ENCODE results near the gene MACROD2.
"Not testable (repeated sequence)": the region's sequence is repeated elsewhere in the genome, so short reads cannot be mapped to it uniquely, and the experiment has no call there.

Gene MACROD2

GRCh38 chr20:14916360-14916920, 921.1 kb downstream of the MACROD2 start:
- no peak for DNase-seq (ENCODE audit: low spot score)

- DNase-seq (ENCODE audit: low spot score), result no peak
These were observed 923.0 kb downstream of the MACROD2 start for GRCh38 chr20:14918281-14918680.

GRCh38 chr20:14918976-14919375, 923.7 kb downstream of the MACROD2 start:
- no peak for DNase-seq (ENCODE audit: low spot score)

- peak; percentile 67 for DNase-seq (ENCODE audit: low spot score)
These were observed 924.3 kb downstream of the MACROD2 start for GRCh38 chr20:14919501-14920081.

GRCh38 chr20:14921513-14921912, 926.2 kb downstream of the MACROD2 start:
- DNase-seq (ENCODE audit: low spot score), result peak; percentile 8

GRCh38 chr20:14922503-14923267, 927.4 kb downstream of the MACROD2 start:
- DNase-seq (ENCODE audit: low spot score), result peak; percentile 38

GRCh38 chr20:14924433-14924832, 929.1 kb downstream of the MACROD2 start:
- no peak for DNase-seq (ENCODE audit: low spot score)

- peak; percentile 40 for DNase-seq (ENCODE audit: low spot score)
These were observed 930.0 kb downstream of the MACROD2 start for GRCh38 chr20:14925300-14925699.

- DNase-seq (ENCODE audit: low spot score), result not testable (repeated sequence)
These were observed 931.1 kb downstream of the MACROD2 start for GRCh38 chr20:14926436-14926835.

GRCh38 chr20:14928083-14928482, 932.8 kb downstream of the MACROD2 start:
- DNase-seq (ENCODE audit: low spot score), result peak; percentile 30

GRCh38 chr20:14929388-14929787, 934.1 kb downstream of the MACROD2 start:
- no peak for DNase-seq (ENCODE audit: low spot score)

- no peak for DNase-seq (ENCODE audit: low spot score)
These were observed 936.7 kb downstream of the MACROD2 start for GRCh38 chr20:14932040-14932439.

GRCh38 chr20:14935285-14935684, 940.0 kb downstream of the MACROD2 start:
- no peak for DNase-seq (ENCODE audit: low spot score)

- no peak for DNase-seq (ENCODE audit: low spot score)
These were observed 941.7 kb downstream of the MACROD2 start for GRCh38 chr20:14937021-14937420.

GRCh38 chr20:14937846-14938245, 942.5 kb downstream of the MACROD2 start:
- no peak for DNase-seq (ENCODE audit: low spot score)

GRCh38 chr20:14947536-14947935, 952.2 kb downstream of the MACROD2 start:
- DNase-seq (ENCODE audit: low spot score), result no peak

- no peak for DNase-seq (ENCODE audit: low spot score)
These were observed 952.6 kb downstream of the MACROD2 start for GRCh38 chr20:14947946-14948345.

- DNase-seq (ENCODE audit: low spot score), result peak; percentile 19
These were observed 953.1 kb downstream of the MACROD2 start for GRCh38 chr20:14948416-14948815.

GRCh38 chr20:14950633-14951032, 955.3 kb downstream of the MACROD2 start:
- no peak for DNase-seq (ENCODE audit: low spot score)

- peak; percentile 72 for DNase-seq (ENCODE audit: low spot score)
These were observed 955.8 kb downstream of the MACROD2 start for GRCh38 chr20:14951105-14951504.

GRCh38 chr20:14951707-14952418, 956.5 kb downstream of the MACROD2 start:
- DNase-seq (ENCODE audit: low spot score), result peak; percentile 66

- no peak for DNase-seq (ENCODE audit: low spot score)
These were observed 958.4 kb downstream of the MACROD2 start for GRCh38 chr20:14953736-14954135.

- DNase-seq (ENCODE audit: low spot score), result no peak
These were observed 960.1 kb downstream of the MACROD2 start for GRCh38 chr20:14955399-14955798.

All from kidney tubule cell (primary cell).